IMR-90 (cell line): ENCODE data around the gene ZNF639. TPM values are rescaled to one million over a fixed set of nuclear protein-coding genes. Genes with fewer than 3 reads are reported as not detected.

Experiments used
- ATAC-seq: fragments of 200-7000 bp; cut with Tn5 transposase; 2 replicates; pipeline ENCODE4 v1.9.1; 2020; ENCODE audit warnings: low read depth, mild to moderate bottlenecking, moderate library complexity
- BruUV-seq: library from RNA; stranded (reverse); fragments of 400-500 nt; replicated peaks from 2 replicates; lab custom pipeline; 2021; lab: Mats Ljungman, UMichigan
- CTCF ChIA-PET: fragments of 300-600 bp; formaldehyde crosslinking; extraction: SDS; loops from one replicate; lab custom pipeline; 2021; ENCODE audit warnings: antibody characterized with exemption; lab: Yijun Ruan, JAX
- POLR2A ChIA-PET: fragments of 300-600 bp; sonication (Branson Sonifier 250); formaldehyde crosslinking; loops from one replicate; lab custom pipeline; 2022; ENCODE audit warnings: antibody characterized with exemption; ENCODE audit not compliant: unreplicated experiment; lab: Charles Lee
- DNase-seq: peaks from one replicate; pipeline ENCODE4 v3.0.0; 2013
- H2AFZ ChIP-seq: replicated peaks from 2 replicates; pipeline ENCODE3; 2013; ENCODE audit warnings: low read length, mild to moderate bottlenecking; ENCODE audit not compliant: poor library complexity
- H2AK5ac ChIP-seq: 2 replicates; pipeline ENCODE4 v1.6.1; 2013; ENCODE audit warnings: low read depth, low read length, inconsistent platforms
- H2AK9ac ChIP-seq: replicated peaks from 2 replicates; pipeline ENCODE3; 2013; ENCODE audit warnings: mild to moderate bottlenecking, low read depth, low read length, moderate library complexity; ENCODE audit not compliant: poor library complexity
- H2BK120ac ChIP-seq: 2 replicates; pipeline ENCODE4 v1.6.1; 2013; ENCODE audit warnings: low read depth, low read length, inconsistent platforms
- H2BK15ac ChIP-seq: 3 replicates; pipeline ENCODE4 v1.6.1; 2013; ENCODE audit warnings: low read depth, low read length, inconsistent platforms
- H2BK20ac ChIP-seq: 2 replicates; pipeline ENCODE4 v1.6.1; 2013; ENCODE audit warnings: low read depth, mild to moderate bottlenecking, inconsistent platforms, low read length, moderate library complexity
- H2BK5ac ChIP-seq: 2 replicates; pipeline ENCODE4 v1.6.1; 2013; ENCODE audit warnings: mild to moderate bottlenecking, low read depth, low read length, inconsistent platforms; ENCODE audit not compliant: poor library complexity, severe bottlenecking
- H3K14ac ChIP-seq: replicated peaks from 2 replicates; pipeline ENCODE4 v1.6.1; 2013; ENCODE audit warnings: low read depth, low read length, inconsistent platforms
- H3K18ac ChIP-seq: 2 replicates; pipeline ENCODE4 v1.6.1; 2013; ENCODE audit warnings: low read depth, low read length, control low read depth
- H3K23ac ChIP-seq: 2 replicates; pipeline ENCODE4 v1.6.1; 2013; ENCODE audit warnings: low read depth, low read length, inconsistent platforms
- H3K27ac ChIP-seq: 2 replicates; pipeline ENCODE4 v1.5.1; 2013; ENCODE audit warnings: mild to moderate bottlenecking, control low read depth, low read length; ENCODE audit not compliant: insufficient read depth
- H3K27me3 ChIP-seq: 2 replicates; pipeline ENCODE4 v1.6.1; 2013; ENCODE audit warnings: low read length; ENCODE audit not compliant: control insufficient read depth, insufficient read depth
- H3K36me3 ChIP-seq: 2 replicates; pipeline ENCODE4 v1.6.1; 2013; ENCODE audit warnings: low read length, mixed read lengths; ENCODE audit not compliant: control insufficient read depth, insufficient read depth
- H3K4ac ChIP-seq: 2 replicates; pipeline ENCODE4 v1.6.1; 2013; ENCODE audit warnings: low read depth, low read length, inconsistent platforms
- H3K4me1 ChIP-seq: 2 replicates; pipeline ENCODE4 v1.6.1; 2013; ENCODE audit warnings: low read length, mixed read lengths; ENCODE audit not compliant: control insufficient read depth, insufficient read depth
- H3K4me2 ChIP-seq: 2 replicates; pipeline ENCODE4 v1.6.1; 2013; ENCODE audit warnings: low read depth, mild to moderate bottlenecking, control low read depth, low read length, moderate library complexity
- H3K4me3 ChIP-seq: 2 replicates; pipeline ENCODE4 v1.5.1; 2013; ENCODE audit warnings: low read depth, mild to moderate bottlenecking, control low read depth, low read length, moderate library complexity; ENCODE audit not compliant: insufficient read depth
- H3K56ac ChIP-seq: 2 replicates; pipeline ENCODE4 v1.6.1; 2013; ENCODE audit warnings: low read length, inconsistent platforms; ENCODE audit not compliant: insufficient read depth; ENCODE audit errors: extremely low read depth
- H3K79me1 ChIP-seq, 2 experiments: 2 replicates each; pipeline ENCODE4 v1.6.1; 2013; ENCODE audit warnings: low read length in 2 of 2, inconsistent platforms in 1 of 2, low read depth in 1 of 2
- H3K9ac ChIP-seq: 2 replicates; pipeline ENCODE4 v1.6.1; 2013; ENCODE audit warnings: low read depth, low read length, control low read depth
- H3K9me1 ChIP-seq: 2 replicates; pipeline ENCODE4 v1.6.1; 2013; ENCODE audit warnings: low read length, inconsistent platforms; ENCODE audit not compliant: insufficient read depth
- H3K9me3 ChIP-seq: 2 replicates; pipeline ENCODE4 v1.6.1; 2013; ENCODE audit warnings: low read length; ENCODE audit not compliant: control insufficient read depth, insufficient read depth
- H4K20me1 ChIP-seq: 2 replicates; pipeline ENCODE4 v1.6.1; 2013; ENCODE audit warnings: low read length, inconsistent platforms; ENCODE audit not compliant: insufficient read depth
- H4K5ac ChIP-seq: 2 replicates; pipeline ENCODE4 v1.6.1; 2013; ENCODE audit warnings: mild to moderate bottlenecking, low read depth, low read length, control low read depth
- H4K8ac ChIP-seq, 2 experiments: 2 replicates each; pipeline ENCODE4 v1.6.1; 2013; ENCODE audit warnings: low read depth in 2 of 2, low read length in 2 of 2, control low read depth in 1 of 2, inconsistent platforms in 1 of 2
- H4K91ac ChIP-seq: 2 replicates; pipeline ENCODE4 v1.6.1; 2013; ENCODE audit warnings: low read depth, low read length, inconsistent platforms; ENCODE audit not compliant: insufficient read depth
- BHLHE40 ChIP-seq: fragments of 150-350 bp; IDR thresholded peaks from 2 replicates; pipeline ENCODE4 v1.6.1; 2016; ENCODE audit warnings: mild to moderate bottlenecking, low read depth, low read length
- CEBPB ChIP-seq: IDR thresholded peaks from 2 replicates; pipeline ENCODE4 v1.6.1; 2012; ENCODE audit warnings: low read depth, low read length, improper control_type of control experiment
- ELK1 ChIP-seq: fragments of 150-350 bp; IDR thresholded peaks from 2 replicates; pipeline ENCODE4 v1.6.1; 2016; ENCODE audit warnings: low read depth, mild to moderate bottlenecking, low read length, moderate library complexity, borderline replicate concordance
- FOS ChIP-seq: fragments of 150-350 bp; IDR thresholded peaks from 2 replicates; pipeline ENCODE4 v1.6.1; 2016; ENCODE audit warnings: low read depth, low read length
- MAZ ChIP-seq: IDR thresholded peaks from 2 replicates; pipeline ENCODE4 v1.6.1; 2012; ENCODE audit warnings: low read depth, mild to moderate bottlenecking, low read length, improper control_type of control experiment, moderate library complexity, borderline replicate concordance
- MXI1 ChIP-seq: IDR thresholded peaks from 2 replicates; pipeline ENCODE4 v1.6.1; 2012; ENCODE audit warnings: low read depth, mild to moderate bottlenecking, low read length, moderate library complexity, borderline replicate concordance
- NFE2L2 ChIP-seq: fragments of 150-350 bp; IDR thresholded peaks from 2 replicates; pipeline ENCODE4 v1.6.1; 2016; ENCODE audit warnings: low read depth, mild to moderate bottlenecking, low read length
- POLR2A ChIP-seq: IDR thresholded peaks from 2 replicates; pipeline ENCODE4 v1.6.1; 2012; ENCODE audit warnings: mild to moderate bottlenecking, low read depth, low read length
- RAD21 ChIP-seq: IDR thresholded peaks from 2 replicates; pipeline ENCODE4 v1.6.1; 2012; ENCODE audit warnings: low read length, improper control_type of control experiment
- RCOR1 ChIP-seq: IDR thresholded peaks from 2 replicates; pipeline ENCODE4 v1.6.1; 2012; ENCODE audit warnings: mild to moderate bottlenecking, low read length, improper control_type of control experiment; ENCODE audit not compliant: insufficient replicate concordance
- RFX5 ChIP-seq: IDR thresholded peaks from 2 replicates; pipeline ENCODE4 v1.8.0; 2012; ENCODE audit warnings: low read depth, mild to moderate bottlenecking, low read length, moderate library complexity
- WGBS, 2 experiments: methylation state at CpG; one replicate each; pipeline versions ENCODE4 v1.1.5 to v1.1.7; 2013; ENCODE audit warnings: missing lambda C conversion rate in 2 of 2; ENCODE audit not compliant: insufficient read length in 1 of 2; ENCODE audit errors: extremely low coverage in 2 of 2; 5-methylcytosine and 5-hydroxymethylcytosine counted together
- dilution Hi-C: fragments of 300-500 bp; cut with HindIII; formaldehyde crosslinking; loops from one replicate; pipeline ENCODE4 v1.14.3; 2018; ENCODE audit warnings: low sequenced_read_pairs; ENCODE audit not compliant: unreplicated experiment
- in situ Hi-C: fragments of 300-500 bp; cut with MboI; formaldehyde crosslinking; loops from 3 replicates; pipeline ENCODE4 v1.14.3; 2019; ENCODE audit warnings: low sequenced_read_pairs, inconsistent platforms, mixed read lengths
- intact Hi-C: fragments of 100-400 bp; cut with micrococcal nuclease; formaldehyde crosslinking; loops from 2 replicates; pipeline ENCODE4 v1.10.0; 2022
- polyA plus RNA-seq, 3 experiments: library from polyadenylated mRNA; depleted of rRNA; stranded (reverse); fragments of >200 nt; gene quantifications; 2 replicates each; pipeline ENCODE4 v1.2.3, GENCODE V29; 2012; ENCODE audit warnings: low replicate concordance in 1 of 3
- total RNA-seq: library from RNA; depleted of rRNA; stranded (reverse); fragments of >200 nt; gene quantifications from 2 replicates; pipeline ENCODE4 v1.2.3, GENCODE V29; 2012

Gene ZNF639
- total and polyA plus RNA-seq, 2 of the 4 experiments (the other 2 are of a cell fraction), result 15.9 to 50.5 TPM

- H3K56ac ChIP-seq, result no peak overlapping the region
- H3K4ac ChIP-seq, result no peak overlapping the region
- H3K4me3 ChIP-seq, result no peak overlapping the region
- no peak overlapping the region for H3K9ac ChIP-seq
- no peaks in the 10 kb centered on the region for H3K9me1 ChIP-seq
- H2BK5ac ChIP-seq, result no peak overlapping the region
- no peak overlapping the region for H4K5ac ChIP-seq
- no peak overlapping the region for H2BK20ac ChIP-seq
- no peak overlapping the region for H2BK120ac ChIP-seq
- no peaks in the 10 kb centered on the region for H3K4me1 ChIP-seq
- BruUV-seq, result no TSS peak
- H2AFZ ChIP-seq, result no peak overlapping the region
- H3K79me1 ChIP-seq, result no peaks in the 10 kb centered on the region
- ATAC-seq, result no peak
- in situ Hi-C loops, result no loop called here
- no peaks in the 10 kb centered on the region for H4K20me1 ChIP-seq
- no peak overlapping the region for H3K14ac ChIP-seq
- no peak overlapping the region for H2BK15ac ChIP-seq
- H2AK5ac ChIP-seq, result no peak overlapping the region
- dilution Hi-C loops, result loop anchor here (25.0 kb wide), 1 partner anchor 164 kb away; no protein-coding TSS in a partner anchor
- no peak overlapping the region for H3K27ac ChIP-seq
- H3K18ac ChIP-seq, result no peak overlapping the region
- H3K27me3 ChIP-seq, result peaks cover 4% of the 10 kb centered on the region; the same call in 1 of the 2 replicates
- intact Hi-C loops, result loop anchor here (10.0 kb wide), 1 partner anchor 852 kb away; no protein-coding TSS in a partner anchor
- POLR2A ChIA-PET, result no interaction called here
- H4K91ac ChIP-seq, result no peak overlapping the region
- WGBS, 2 experiments, result no CpG with 5 or more reads among the region's 3 CpGs
- H4K8ac ChIP-seq, result no peak overlapping the region
- H3K23ac ChIP-seq, result no peak overlapping the region
- no peak for DNase-seq
- H3K36me3 ChIP-seq, result no peaks in the 10 kb centered on the region
- no peaks in the 10 kb centered on the region for H3K9me3 ChIP-seq
- no peak overlapping the region for H2AK9ac ChIP-seq
- H3K4me2 ChIP-seq, result no peak overlapping the region
- TF ChIP-seq RAD21, result no peak
- no peak for TF ChIP-seq POLR2A
- no peak for TF ChIP-seq NFE2L2
- TF ChIP-seq RFX5, result no peak
- TF ChIP-seq CEBPB, result no peak
- no peak for TF ChIP-seq FOS
- TF ChIP-seq MXI1, result no peak
- no peak for TF ChIP-seq ELK1
- TF ChIP-seq RCOR1, result no peak
- TF ChIP-seq MAZ, result no peak
- TF ChIP-seq BHLHE40, result no peak
- CTCF ChIA-PET, result interaction anchor here (0.6 to 1.0 kb wide), 2 partner anchors 12 to 127 kb away, joined by 3 read pairs; no protein-coding TSS in a partner anchor
Observed at GRCh38 chr3:179276743-179277142, 46.1 kb upstream of the ZNF639 start.
